HCT116 (cell line): Measurements from ENCODE around the gene P4HB.

Experiments used
- CEBPB ChIP-seq: IDR thresholded peaks from 2 replicates; pipeline ENCODE4 v1.6.1; 2012; ENCODE audit warnings: low read depth
- EGR1 ChIP-seq: IDR thresholded peaks from 2 replicates; pipeline ENCODE4 v1.6.1; 2012; ENCODE audit warnings: low read depth
- EZH2 ChIP-seq: fragments of 200-600 bp; sonication (generic); IDR thresholded peaks from 2 replicates; pipeline ENCODE4 v1.6.1; 2017; ENCODE audit warnings: antibody characterized with exemption, mixed run types
- MAX ChIP-seq: IDR thresholded peaks from 2 replicates; pipeline ENCODE4 v1.6.1; 2012
- POLR2A ChIP-seq: IDR thresholded peaks from 2 replicates; pipeline ENCODE4 v1.7.0; 2011; ENCODE audit warnings: borderline replicate concordance; ENCODE audit not compliant: insufficient read depth, insufficient read length; ENCODE audit errors: extremely low read depth
- POLR2AphosphoS5 ChIP-seq: IDR thresholded peaks from 2 replicates; pipeline ENCODE4 v1.6.1; 2011; ENCODE audit warnings: mild to moderate bottlenecking, low read depth, low read length, moderate library complexity
- ZFX ChIP-seq: fragments of 450-650 bp; IDR thresholded peaks from 2 replicates; pipeline ENCODE4 v1.6.1; 2017
- TF ChIP-seq, protein P1 (sequence below), 3 experiments: fragments of 200-600 bp in 1 of 3; sonication (generic) in 1 of 3; IDR thresholded peaks in 2 of 3; conservative IDR thresholded peaks in 1 of 3; 2 replicates each; pipeline ENCODE4 v1.5.1; 2012 to 2017; ENCODE audit warnings: low read depth in 2 of 3, low read length in 2 of 3, antibody characterized with exemption in 1 of 3, borderline replicate concordance in 1 of 3, control low read depth in 1 of 3, mild to moderate bottlenecking in 1 of 3, mixed read lengths in 1 of 3, mixed run types in 1 of 3, moderate library complexity in 1 of 3; ENCODE audit not compliant: insufficient read depth in 1 of 3
- TF ChIP-seq, protein P2 (sequence below): IDR thresholded peaks from 2 replicates; pipeline ENCODE4 v1.6.1; 2011; ENCODE audit warnings: mild to moderate bottlenecking, low read length, moderate library complexity; ENCODE audit not compliant: insufficient replicate concordance; ENCODE audit errors: extremely low read depth

DNA sequence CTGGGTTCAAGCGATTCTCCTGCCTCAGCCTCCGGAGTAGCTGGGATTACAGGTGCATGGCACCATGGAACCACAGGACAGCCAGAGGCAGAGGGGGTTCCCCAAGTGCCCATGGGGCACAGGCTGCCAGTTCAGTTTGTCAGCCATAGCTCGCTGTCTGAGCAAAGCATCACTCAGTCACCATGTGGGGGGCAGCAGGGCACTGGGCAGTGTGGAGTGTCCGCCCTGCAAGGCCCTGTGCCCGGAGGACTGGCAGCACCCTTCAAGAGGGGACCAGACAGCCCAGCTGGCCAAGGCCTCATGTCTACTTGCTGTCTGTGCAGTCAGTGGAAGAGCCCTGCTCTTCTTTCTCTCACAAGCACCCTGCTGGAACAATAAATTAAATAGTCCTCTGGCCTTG is 24.6 kb upstream of the P4HB start:
- TF ChIP-seq, protein P1, sequence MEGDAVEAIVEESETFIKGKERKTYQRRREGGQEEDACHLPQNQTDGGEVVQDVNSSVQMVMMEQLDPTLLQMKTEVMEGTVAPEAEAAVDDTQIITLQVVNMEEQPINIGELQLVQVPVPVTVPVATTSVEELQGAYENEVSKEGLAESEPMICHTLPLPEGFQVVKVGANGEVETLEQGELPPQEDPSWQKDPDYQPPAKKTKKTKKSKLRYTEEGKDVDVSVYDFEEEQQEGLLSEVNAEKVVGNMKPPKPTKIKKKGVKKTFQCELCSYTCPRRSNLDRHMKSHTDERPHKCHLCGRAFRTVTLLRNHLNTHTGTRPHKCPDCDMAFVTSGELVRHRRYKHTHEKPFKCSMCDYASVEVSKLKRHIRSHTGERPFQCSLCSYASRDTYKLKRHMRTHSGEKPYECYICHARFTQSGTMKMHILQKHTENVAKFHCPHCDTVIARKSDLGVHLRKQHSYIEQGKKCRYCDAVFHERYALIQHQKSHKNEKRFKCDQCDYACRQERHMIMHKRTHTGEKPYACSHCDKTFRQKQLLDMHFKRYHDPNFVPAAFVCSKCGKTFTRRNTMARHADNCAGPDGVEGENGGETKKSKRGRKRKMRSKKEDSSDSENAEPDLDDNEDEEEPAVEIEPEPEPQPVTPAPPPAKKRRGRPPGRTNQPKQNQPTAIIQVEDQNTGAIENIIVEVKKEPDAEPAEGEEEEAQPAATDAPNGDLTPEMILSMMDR (IDR thresholded peaks at IDR 0.05 in 2 of 3, conservative IDR thresholded peaks at IDR 0.05 in 1 of 3; ENCODE audit: borderline replicate concordance in 1 of 3, insufficient read depth in 1 of 3, low read depth in 2 of 3, low read length in 2 of 3): no peak
- TF ChIP-seq POLR2A: no peak
- TF ChIP-seq CEBPB: no peak
- TF ChIP-seq MAX: no peak
- TF ChIP-seq, protein P2, sequence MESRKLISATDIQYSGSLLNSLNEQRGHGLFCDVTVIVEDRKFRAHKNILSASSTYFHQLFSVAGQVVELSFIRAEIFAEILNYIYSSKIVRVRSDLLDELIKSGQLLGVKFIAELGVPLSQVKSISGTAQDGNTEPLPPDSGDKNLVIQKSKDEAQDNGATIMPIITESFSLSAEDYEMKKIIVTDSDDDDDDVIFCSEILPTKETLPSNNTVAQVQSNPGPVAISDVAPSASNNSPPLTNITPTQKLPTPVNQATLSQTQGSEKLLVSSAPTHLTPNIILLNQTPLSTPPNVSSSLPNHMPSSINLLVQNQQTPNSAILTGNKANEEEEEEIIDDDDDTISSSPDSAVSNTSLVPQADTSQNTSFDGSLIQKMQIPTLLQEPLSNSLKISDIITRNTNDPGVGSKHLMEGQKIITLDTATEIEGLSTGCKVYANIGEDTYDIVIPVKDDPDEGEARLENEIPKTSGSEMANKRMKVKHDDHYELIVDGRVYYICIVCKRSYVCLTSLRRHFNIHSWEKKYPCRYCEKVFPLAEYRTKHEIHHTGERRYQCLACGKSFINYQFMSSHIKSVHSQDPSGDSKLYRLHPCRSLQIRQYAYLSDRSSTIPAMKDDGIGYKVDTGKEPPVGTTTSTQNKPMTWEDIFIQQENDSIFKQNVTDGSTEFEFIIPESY: no peak
- TF ChIP-seq EZH2: no peak
- TF ChIP-seq POLR2AphosphoS5: 0 out of 2 replicates have a peak, but pooled peaks have one; percentile 4
- no peak for TF ChIP-seq ZFX
- TF ChIP-seq EGR1: no peak
